GM12878 (cell line): ENCODE measurements around the gene CACNA2D3. TPM values are rescaled to one million over a fixed set of nuclear protein-coding genes. Genes with fewer than 3 reads are reported as not detected.

ENCODE experiments used
- ATAC-seq: fragments of 200-7000 bp; cut with Tn5 transposase; 3 replicates; pipeline ENCODE4 v1.9.1; 2020; ENCODE audit warnings: mild to moderate bottlenecking, moderate library complexity
- BruUV-seq: library from RNA; stranded (reverse); fragments of 400-500 nt; replicated peaks from 2 replicates; lab custom pipeline; 2021; lab: Mats Ljungman, UMichigan
- CTCF ChIA-PET: fragments of 300-600 bp; sonication (Branson Sonifier 250); formaldehyde crosslinking; extraction: SDS; loops from one replicate; lab custom pipeline; 2021; ENCODE audit warnings: inconsistent platforms; lab: Yijun Ruan, JAX
- POLR2A ChIA-PET: fragments of 350-600 bp; formaldehyde crosslinking; extraction: SDS; loops from one replicate; lab custom pipeline; 2021; ENCODE audit warnings: inconsistent platforms; lab: Charles Lee
- RAD21 ChIA-PET: fragments of 300-600 bp; sonication (Branson Sonifier 250); formaldehyde crosslinking; loops from one replicate; lab custom pipeline; 2023; ENCODE audit warnings: antibody characterized with exemption; ENCODE audit not compliant: unreplicated experiment; lab: Charles Lee
- SMC1A ChIA-PET: fragments of 300-600 bp; sonication (Branson Sonifier 250); formaldehyde crosslinking; loops from one replicate; lab custom pipeline; 2023; ENCODE audit not compliant: unreplicated experiment, uncharacterized antibody; lab: Charles Lee
- DNase-seq: peaks from one replicate; pipeline ENCODE4 v3.0.0-alpha.2; 2011; ENCODE audit warnings: low read depth, low spot score
- FAIRE-seq: peaks from 3 replicates; lab custom pipeline; 2011; peaks lifted over from hg19 to GRCh38; lab: Jason Lieb, UNC
- H2AFZ ChIP-seq: 2 replicates; pipeline ENCODE4 v1.6.0; 2011; ENCODE audit warnings: low read depth, low read length, control low read depth; ENCODE audit not compliant: control insufficient read depth
- H3K27ac ChIP-seq: 2 replicates; pipeline ENCODE4 v1.5.1; 2011; ENCODE audit warnings: control low read depth; ENCODE audit not compliant: control insufficient read depth, insufficient read depth
- H3K27me3 ChIP-seq, 2 experiments: replicated peaks in 1 of 2; 2 replicates each; pipeline versions ENCODE4 v1.6.0 to v1.6.1; 2011; ENCODE audit warnings: low read length in 1 of 2; ENCODE audit not compliant: control insufficient read depth in 2 of 2, insufficient read depth in 2 of 2
- H3K36me3 ChIP-seq, 2 experiments: 2 replicates each; pipeline ENCODE4 v1.5.1; 2011; ENCODE audit warnings: low read length in 1 of 2; ENCODE audit not compliant: control insufficient read depth in 2 of 2, insufficient read depth in 2 of 2
- H3K4me1 ChIP-seq: 2 replicates; pipeline ENCODE4 v1.6.1; 2011; ENCODE audit warnings: mild to moderate bottlenecking, low read length, moderate library complexity, mixed read lengths; ENCODE audit not compliant: control insufficient read depth, insufficient read depth
- H3K4me2 ChIP-seq: 2 replicates; pipeline ENCODE4 v1.6.0; 2011; ENCODE audit warnings: control low read depth; ENCODE audit not compliant: control insufficient read depth, insufficient read depth
- H3K4me3 ChIP-seq: fragments of 200-600 bp; sonication (generic); 2 replicates; pipeline ENCODE4 v1.5.1; 2016
- H3K79me2 ChIP-seq: 2 replicates; pipeline ENCODE4 v1.6.0; 2011; ENCODE audit warnings: low read length; ENCODE audit not compliant: control insufficient read depth, insufficient read depth
- H3K9ac ChIP-seq: 2 replicates; pipeline ENCODE4 v1.8.0; 2011; ENCODE audit warnings: low read length, control low read depth, mixed read lengths; ENCODE audit not compliant: control insufficient read depth, insufficient read depth
- H3K9me3 ChIP-seq: replicated peaks from 3 replicates; pipeline ENCODE4 v1.5.1; 2011; ENCODE audit warnings: mild to moderate bottlenecking, low read length; ENCODE audit not compliant: control insufficient read depth, insufficient read depth
- H4K20me1 ChIP-seq: 2 replicates; pipeline ENCODE4 v1.6.0; 2011; ENCODE audit not compliant: control insufficient read depth, insufficient read depth
- ATF3 ChIP-seq: IDR thresholded peaks from 2 replicates; pipeline ENCODE4 v1.6.1; 2011; ENCODE audit warnings: low read depth, mild to moderate bottlenecking, low read length, moderate library complexity, borderline replicate concordance; ENCODE audit errors: extremely low read depth
- BACH1 ChIP-seq: fragments of 450-650 bp; IDR thresholded peaks from 2 replicates; pipeline ENCODE4 v1.6.1; 2017; ENCODE audit warnings: mild to moderate bottlenecking, borderline replicate concordance
- BCLAF1 ChIP-seq: fragments of 450-650 bp; IDR thresholded peaks from 2 replicates; pipeline ENCODE4 v1.6.1; 2017; ENCODE audit warnings: antibody characterized with exemption, mild to moderate bottlenecking, moderate library complexity
- CEBPZ ChIP-seq: fragments of 150-350 bp; IDR thresholded peaks from 2 replicates; pipeline ENCODE4 v1.6.1; 2016; ENCODE audit warnings: low read depth, low read length
- CHD4 ChIP-seq: fragments of 200-600 bp; sonication (generic); IDR thresholded peaks from 2 replicates; pipeline ENCODE4 v1.6.1; 2016; ENCODE audit warnings: mild to moderate bottlenecking
- FOXK2 ChIP-seq: fragments of 450-650 bp; IDR thresholded peaks from 2 replicates; pipeline ENCODE4 v1.6.1; 2017; ENCODE audit warnings: mild to moderate bottlenecking, moderate library complexity
- KDM1A ChIP-seq: fragments of 200-600 bp; sonication (generic); IDR thresholded peaks from 2 replicates; pipeline ENCODE4 v1.6.1; 2016; ENCODE audit warnings: borderline replicate concordance
- KLF5 ChIP-seq: fragments of 450-650 bp; IDR thresholded peaks from 2 replicates; pipeline ENCODE4 v1.6.1; 2014; ENCODE audit warnings: mild to moderate bottlenecking; ENCODE audit not compliant: partially characterized antibody
- POLR2A ChIP-seq: IDR thresholded peaks from 2 replicates; pipeline ENCODE4 v1.6.1; 2011; ENCODE audit warnings: low read depth, mild to moderate bottlenecking, low read length
- SIN3A ChIP-seq: IDR thresholded peaks from 2 replicates; pipeline ENCODE4 v1.6.1; 2012; ENCODE audit warnings: low read depth, low read length, improper control_type of control experiment
- WGBS: methylation state at CpG from one replicate; pipeline ENCODE4 v1.1.6; 2016; ENCODE audit warnings: low lambda C conversion rate; ENCODE audit not compliant: insufficient replicate concordance, insufficient coverage; ENCODE audit errors: missing lambda C conversion rate; 5-methylcytosine and 5-hydroxymethylcytosine counted together
- in situ Hi-C: fragments of 300-500 bp; cut with MboI; formaldehyde crosslinking; loops from 9 replicates; pipeline ENCODE4 v1.14.3; 2018; ENCODE audit warnings: mixed read lengths
- intact Hi-C: fragments of 100-400 bp; cut with micrococcal nuclease; formaldehyde crosslinking; loops from one replicate; pipeline ENCODE4 v1.14.2; 2022; ENCODE audit not compliant: unreplicated experiment
- polyA plus RNA-seq, 11 experiments: library from polyadenylated mRNA; depleted of rRNA in 4 of 11; unstranded in 6 of 11; stranded (reverse) in 5 of 11; fragments of >200 nt; fragmentation: Nextera tagmentation in 4 of 11; fragmentation: Illumina TruSeq in 1 of 11; extraction: Ambion mirVana in 4 of 11; extraction: Trizol in 1 of 11; gene quantifications; 1 replicate in 1 of 11; 2 replicates in 10 of 11; pipeline versions ENCODE4 v1.2.1 to v1.2.3, GENCODE V29; 2011 to 2016; ENCODE audit warnings: inconsistent platforms in 2 of 11, missing spikeins in 2 of 11, low read depth in 1 of 11
- total RNA-seq, 4 experiments: library from RNA; depleted of rRNA in 3 of 4; stranded (reverse); fragments of >200 nt in 3 of 4; fragmentation: Illumina TruSeq in 1 of 4; extraction: Trizol in 1 of 4; gene quantifications; 2 replicates each; pipeline versions ENCODE4 v1.2.1 to v1.2.3, GENCODE V29; 2013 to 2021

Gene CACNA2D3
- total and polyA plus RNA-seq, 10 of the 15 experiments (the other 5 are each of a cell fraction or from before 2014, with no cell fraction given) = not detected

GRCh38 chr3:54935869-54936268 lies 813.5 kb downstream of the CACNA2D3 start:
- Histone ChIP-seq H2AFZ (no peak overlapping the region), H3K27me3 (peaks cover 0 to 4% of the 10 kb centered on the region in 2 experiments; a peak in 3 of 4 replicates), H3K4me2 (no peak overlapping the region), H3K4me1 (no peaks in the 10 kb centered on the region), H3K4me3 (no peak overlapping the region), H4K20me1 (no peaks in the 10 kb centered on the region), H3K9ac (no peak overlapping the region), H3K9me3 (no peaks in the 10 kb centered on the region), H3K27ac (no peak overlapping the region), H3K79me2 (no peaks in the 10 kb centered on the region), H3K36me3 (no peaks in the 10 kb centered on the region)
- POLR2A ChIA-PET = no interaction called here
- no peak for DNase-seq
- 25% methylated on average over 3 of the region's 3 CpGs for WGBS
- CTCF ChIA-PET = interaction anchor here (0.5 kb wide), 1 partner anchor 1556 kb away, joined by 3 read pairs; no protein-coding TSS in a partner anchor
- intact Hi-C loops (no loop called here), in situ Hi-C loops (no loop called here)
- no TSS peak for BruUV-seq
- TF ChIP-seq BACH1 = no peak
- no peak for FAIRE-seq
- SMC1A ChIA-PET = no interaction called here
- ATAC-seq = no peak
- RAD21 ChIA-PET = no interaction called here

GRCh38 chr3:54936561-54936960 lies 814.2 kb downstream of the CACNA2D3 start:
- in situ Hi-C loops (no loop called here), intact Hi-C loops (no loop called here)
- Histone ChIP-seq H3K9ac (no peak overlapping the region), H4K20me1 (no peaks in the 10 kb centered on the region), H3K4me2 (no peak overlapping the region), H3K9me3 (no peaks in the 10 kb centered on the region), H3K36me3 (no peaks in the 10 kb centered on the region), H3K4me1 (no peaks in the 10 kb centered on the region), H3K79me2 (no peaks in the 10 kb centered on the region), H3K27me3 (peaks cover 0 to 4% of the 10 kb centered on the region in 2 experiments; a peak in 3 of 4 replicates), H2AFZ (no peak overlapping the region), H3K4me3 (no peak overlapping the region), H3K27ac (no peak overlapping the region)
- ChIA-PET POLR2A (no interaction called here), RAD21 (no interaction called here), SMC1A (no interaction called here), CTCF (no interaction called here)
- WGBS = 38% methylated on average over 5 of the region's 5 CpGs
- FAIRE-seq (no peak), DNase-seq (no peak), ATAC-seq (no peak)
- BruUV-seq = no TSS peak
- TF ChIP-seq CHD4 = no peak
- no peak for TF ChIP-seq ATF3
- TF ChIP-seq BCLAF1 = no peak
- no peak for TF ChIP-seq SIN3A
- no peak for TF ChIP-seq KDM1A
- no peak for TF ChIP-seq CEBPZ
- TF ChIP-seq BACH1 = no peak
- no peak for TF ChIP-seq POLR2A
- TF ChIP-seq KLF5 = no peak
- TF ChIP-seq FOXK2 = no peak
